Measurements from ENCODE around the gene CD33. TPM values are rescaled to one million over a fixed set of nuclear protein-coding genes. Genes with fewer than 3 reads are reported as not detected.

CD33 gene
- total RNA-seq, 1 donor from 2014 or later: not detected

- H3K36me3 ChIP-seq (ENCODE audit: control insufficient read depth, insufficient read depth, low read length): no peaks in the 10 kb centered on the region
- TF ChIP-seq CTCF (IDR thresholded peaks at IDR 0.05; ENCODE audit: insufficient read depth, low read length, severe bottlenecking): no peak
- no peak overlapping the region for H3K4me3 ChIP-seq (ENCODE audit: low read depth, low read length)
- no peaks in the 10 kb centered on the region for H3K27me3 ChIP-seq (ENCODE audit: control insufficient read depth, insufficient read depth, low read length)
- no peak for DNase-seq (ENCODE audit: low read depth)
- FAIRE-seq: no peak
Observed at GRCh38 chr19:51271067-51271466, 46.2 kb downstream of the CD33 start.

- no peak overlapping the region for H3K4me3 ChIP-seq (ENCODE audit: low read depth, low read length)
- no peaks in the 10 kb centered on the region for H3K36me3 ChIP-seq (ENCODE audit: control insufficient read depth, insufficient read depth, low read length)
- no peak for DNase-seq (ENCODE audit: low read depth)
- no peak for TF ChIP-seq CTCF (IDR thresholded peaks at IDR 0.05; ENCODE audit: insufficient read depth, low read length, severe bottlenecking)
- no peak for FAIRE-seq
- no peaks in the 10 kb centered on the region for H3K27me3 ChIP-seq (ENCODE audit: control insufficient read depth, insufficient read depth, low read length)
Observed at GRCh38 chr19:51272183-51272810, 47.4 kb downstream of the CD33 start.

- no peak for TF ChIP-seq CTCF (IDR thresholded peaks at IDR 0.05; ENCODE audit: insufficient read depth, low read length, severe bottlenecking)
- DNase-seq (ENCODE audit: low read depth): no peak
- Histone ChIP-seq H3K4me3 (ENCODE audit: low read depth, low read length) (no peak overlapping the region), H3K27me3 (ENCODE audit: control insufficient read depth, insufficient read depth, low read length) (no peaks in the 10 kb centered on the region), H3K36me3 (ENCODE audit: control insufficient read depth, insufficient read depth, low read length) (no peaks in the 10 kb centered on the region)
- FAIRE-seq: peak; percentile 18
Observed at GRCh38 chr19:51274049-51274770, 49.3 kb downstream of the CD33 start.

- H3K27me3 ChIP-seq (ENCODE audit: control insufficient read depth, insufficient read depth, low read length): no peaks in the 10 kb centered on the region
- DNase-seq (ENCODE audit: low read depth) (no peak), FAIRE-seq (no peak)
- no peak overlapping the region for H3K4me3 ChIP-seq (ENCODE audit: low read depth, low read length)
- no peaks in the 10 kb centered on the region for H3K36me3 ChIP-seq (ENCODE audit: control insufficient read depth, insufficient read depth, low read length)
- TF ChIP-seq CTCF (IDR thresholded peaks at IDR 0.05; ENCODE audit: insufficient read depth, low read length, severe bottlenecking): no peak
Observed at GRCh38 chr19:51277112-51277511, 52.2 kb downstream of the CD33 start.

- Histone ChIP-seq H3K4me3 (ENCODE audit: low read depth, low read length) (no peak overlapping the region), H3K36me3 (ENCODE audit: control insufficient read depth, insufficient read depth, low read length) (no peaks in the 10 kb centered on the region), H3K27me3 (ENCODE audit: control insufficient read depth, insufficient read depth, low read length) (no peaks in the 10 kb centered on the region)
- FAIRE-seq (no peak), DNase-seq (ENCODE audit: low read depth) (no peak)
- no peak for TF ChIP-seq CTCF (IDR thresholded peaks at IDR 0.05; ENCODE audit: insufficient read depth, low read length, severe bottlenecking)
Observed at GRCh38 chr19:51282335-51282734, 57.5 kb downstream of the CD33 start.
